HepG2 (cell line): ENCODE measurements around the gene FKBP10. TPM values are rescaled to one million over a fixed set of nuclear protein-coding genes. Genes with fewer than 3 reads are reported as not detected.

ENCODE experiments used
- CENPT ChIP-seq: sonication (generic); formaldehyde crosslinking; IDR thresholded peaks from 2 replicates; pipeline ENCODE4 v1.8.0; 2022; ENCODE audit warnings: low read depth, mild to moderate bottlenecking, moderate library complexity, missing genetic modification reagents
- CTCF ChIP-seq: sonication (generic); formaldehyde crosslinking; IDR thresholded peaks from 2 replicates; pipeline ENCODE4 v1.5.0; 2020; ENCODE audit warnings: mild to moderate bottlenecking, missing genetic modification reagents, moderate library complexity
- FOXC1 ChIP-seq: sonication (generic); formaldehyde crosslinking; IDR thresholded peaks from 2 replicates; pipeline ENCODE4 v1.8.0; 2022; ENCODE audit warnings: mild to moderate bottlenecking, missing genetic modification reagents, borderline replicate concordance
- HNF4A ChIP-seq: sonication (generic); formaldehyde crosslinking; IDR thresholded peaks from 2 replicates; pipeline ENCODE4 v1.4.0; 2020; ENCODE audit warnings: missing genetic modification reagents
- HNF4G ChIP-seq, 2 experiments: sonication (generic) in 1 of 2; formaldehyde crosslinking in 1 of 2; IDR thresholded peaks; 2 replicates each; pipeline versions ENCODE4 v1.4.0 to v1.6.1; 2011 to 2020; ENCODE audit warnings: borderline replicate concordance in 2 of 2, low read depth in 2 of 2, mild to moderate bottlenecking in 2 of 2, low read length in 1 of 2, missing genetic modification reagents in 1 of 2, moderate library complexity in 1 of 2
- KDM2A ChIP-seq: sonication (generic); formaldehyde crosslinking; IDR thresholded peaks from 2 replicates; pipeline ENCODE4 v1.4.0; 2020; ENCODE audit warnings: low read depth, missing genetic modification reagents, borderline replicate concordance
- KLF12 ChIP-seq: sonication (generic); formaldehyde crosslinking; IDR thresholded peaks from 2 replicates; pipeline ENCODE4 v1.4.0; 2020; ENCODE audit warnings: missing genetic modification reagents, borderline replicate concordance
- KLF6 ChIP-seq: IDR thresholded peaks from 2 replicates; pipeline ENCODE4 v1.8.0; 2016; ENCODE audit warnings: missing biosample characterization, missing genetic modification reagents
- NFKB2 ChIP-seq: sonication (generic); formaldehyde crosslinking; IDR thresholded peaks from 2 replicates; pipeline ENCODE4 v1.4.0; 2020; ENCODE audit warnings: missing genetic modification reagents, borderline replicate concordance
- POLR2AphosphoS5 ChIP-seq: IDR thresholded peaks from 2 replicates; pipeline ENCODE4 v1.6.1; 2012; ENCODE audit warnings: low read depth, low read length
- SALL1 ChIP-seq: sonication (generic); formaldehyde crosslinking; IDR thresholded peaks from 2 replicates; pipeline ENCODE4 v1.8.0; 2022; ENCODE audit warnings: mild to moderate bottlenecking, missing genetic modification reagents
- SMYD3 ChIP-seq: sonication (generic); formaldehyde crosslinking; IDR thresholded peaks from 2 replicates; pipeline ENCODE4 v1.8.1; 2023; ENCODE audit warnings: mild to moderate bottlenecking, missing genetic modification reagents
- SOX5 ChIP-seq: IDR thresholded peaks from 2 replicates; pipeline ENCODE4 v1.6.1; 2016; ENCODE audit warnings: borderline replicate concordance
- SRF ChIP-seq: IDR thresholded peaks from 2 replicates; pipeline ENCODE4 v1.6.1; 2011; ENCODE audit warnings: mild to moderate bottlenecking, low read depth, low read length, moderate library complexity
- TEAD3 ChIP-seq: optimal IDR thresholded peaks from 2 replicates; pipeline ENCODE3; 2016; ENCODE audit warnings: borderline replicate concordance
- YEATS2 ChIP-seq: sonication (generic); formaldehyde crosslinking; IDR thresholded peaks from 2 replicates; pipeline ENCODE4 v1.4.0; 2020; ENCODE audit warnings: missing genetic modification reagents, borderline replicate concordance
- ZC3H13 ChIP-seq: sonication (generic); formaldehyde crosslinking; IDR thresholded peaks from 2 replicates; pipeline ENCODE4 v1.8.1; 2023; ENCODE audit warnings: mild to moderate bottlenecking, missing genetic modification reagents, moderate library complexity
- ZFAT ChIP-seq: sonication (generic); formaldehyde crosslinking; conservative IDR thresholded peaks from 2 replicates; pipeline ENCODE4 v1.8.1; 2023; ENCODE audit warnings: missing genetic modification reagents, inconsistent platforms
- ZKSCAN5 ChIP-seq: sonication (generic); formaldehyde crosslinking; IDR thresholded peaks from 2 replicates; pipeline ENCODE4 v1.5.1; 2020; ENCODE audit warnings: mild to moderate bottlenecking, missing genetic modification reagents
- ZMYM3 ChIP-seq: sonication (generic); formaldehyde crosslinking; IDR thresholded peaks from 2 replicates; pipeline ENCODE4 v1.5.1; 2020; ENCODE audit warnings: mild to moderate bottlenecking, missing genetic modification reagents
- ZNF160 ChIP-seq: sonication (generic); formaldehyde crosslinking; IDR thresholded peaks from 2 replicates; pipeline ENCODE4 v1.8.0; 2022; ENCODE audit warnings: mild to moderate bottlenecking, inconsistent platforms, missing genetic modification reagents
- ZNF260 ChIP-seq: sonication (generic); formaldehyde crosslinking; IDR thresholded peaks from 2 replicates; pipeline ENCODE4 v1.4.0; 2020; ENCODE audit warnings: missing genetic modification reagents, low read depth, mild to moderate bottlenecking, borderline replicate concordance
- ZNF33B ChIP-seq: sonication (generic); formaldehyde crosslinking; IDR thresholded peaks from 2 replicates; pipeline ENCODE4 v1.5.1; 2020; ENCODE audit warnings: mild to moderate bottlenecking, missing genetic modification reagents
- ZNF564 ChIP-seq: sonication (generic); formaldehyde crosslinking; IDR thresholded peaks from 2 replicates; pipeline ENCODE4 v1.8.1; 2023; ENCODE audit warnings: mild to moderate bottlenecking, missing genetic modification reagents
- ZNF619 ChIP-seq: sonication (generic); formaldehyde crosslinking; IDR thresholded peaks from 2 replicates; pipeline ENCODE4 v1.4.0; 2020; ENCODE audit warnings: mild to moderate bottlenecking, missing genetic modification reagents
- ZNF629 ChIP-seq: sonication (generic); formaldehyde crosslinking; conservative IDR thresholded peaks from 2 replicates; pipeline ENCODE4 v1.5.0; 2020; ENCODE audit warnings: missing genetic modification reagents
- ZNF773 ChIP-seq: sonication (generic); formaldehyde crosslinking; IDR thresholded peaks from 2 replicates; pipeline ENCODE4 v1.4.0; 2020; ENCODE audit warnings: missing genetic modification reagents, borderline replicate concordance
- ZSCAN12 ChIP-seq: sonication (generic); formaldehyde crosslinking; IDR thresholded peaks from 2 replicates; pipeline ENCODE4 v1.9.0; 2021; ENCODE audit warnings: mild to moderate bottlenecking, missing genetic modification reagents
- polyA plus RNA-seq, 8 experiments: library from polyadenylated mRNA; depleted of rRNA in 3 of 8; stranded (reverse) in 7 of 8; unstranded in 1 of 8; fragments of >200 nt; fragmentation: Illumina TruSeq in 4 of 8; extraction: Trizol in 4 of 8; gene quantifications; 2 replicates each; pipeline versions ENCODE4 v1.2.1 to v1.2.3, GENCODE V29; 2011 to 2016; ENCODE audit warnings: low read depth in 4 of 8, missing spikeins in 1 of 8, mixed read lengths in 1 of 8; ENCODE audit not compliant: insufficient read depth in 1 of 8
- total RNA-seq, 5 experiments: library from RNA; depleted of rRNA; stranded (reverse); fragments of >200 nt; fragmentation: Illumina TruSeq; extraction: Trizol; gene quantifications; 2 replicates each; pipeline ENCODE4 v1.2.3, GENCODE V29; 2016; ENCODE audit warnings: low read depth in 1 of 5
- TF ChIP-seq, protein P1 (sequence below): sonication (generic); formaldehyde crosslinking; IDR thresholded peaks from 2 replicates; pipeline ENCODE4 v1.8.1; 2023; ENCODE audit warnings: mild to moderate bottlenecking, missing genetic modification reagents

Gene FKBP10
- total and polyA plus RNA-seq, 2 of the 13 experiments (the other 11 are each of a cell fraction or from before 2014, with no cell fraction given): 149 to 573 TPM

DNA sequence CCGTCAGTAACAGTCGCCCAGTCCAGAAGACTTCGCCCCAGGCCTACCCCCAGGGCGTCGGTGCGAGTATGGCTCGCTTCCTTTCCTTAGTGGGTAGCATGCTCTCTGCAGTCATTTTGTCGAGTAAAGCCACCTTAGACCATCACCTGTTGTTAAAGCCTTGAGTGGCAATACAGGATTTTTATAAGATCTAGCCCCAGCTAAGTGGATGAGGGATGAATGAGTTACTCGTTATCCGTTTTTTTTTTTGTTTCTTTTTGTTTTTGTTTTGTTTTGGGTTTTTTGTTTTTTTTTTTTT is 52.7 kb downstream of the FKBP10 start (continued):
- peak; percentile 34; the same call in 1 of the 2 replicates for TF ChIP-seq CTCF (CRISPR knock-in tag)
- no peak for TF ChIP-seq ZFAT (CRISPR knock-in tag)
- no peak for TF ChIP-seq ZNF260
- peak; percentile 81 for TF ChIP-seq POLR2AphosphoS5
- TF ChIP-seq ZNF160 (CRISPR knock-in tag): 0 out of 2 replicates have a peak, but pooled peaks have one; percentile 23
- TF ChIP-seq ZNF33B (CRISPR knock-in tag): 0 out of 2 replicates have a peak, but pooled peaks have one; percentile 7
- peak; percentile 7; the same call in 1 of the 2 replicates for TF ChIP-seq KLF6
- peak; percentile 34; the same call in 1 of the 2 replicates for TF ChIP-seq SALL1 (CRISPR knock-in tag)
- no peak for TF ChIP-seq ZNF564
- TF ChIP-seq ZC3H13 (CRISPR knock-in tag): peak; percentile 67; the same call in 1 of the 2 replicates
- peak; percentile 73; the same call in 1 of the 2 replicates for TF ChIP-seq NFKB2 (CRISPR knock-in tag)
- TF ChIP-seq, protein P1, sequence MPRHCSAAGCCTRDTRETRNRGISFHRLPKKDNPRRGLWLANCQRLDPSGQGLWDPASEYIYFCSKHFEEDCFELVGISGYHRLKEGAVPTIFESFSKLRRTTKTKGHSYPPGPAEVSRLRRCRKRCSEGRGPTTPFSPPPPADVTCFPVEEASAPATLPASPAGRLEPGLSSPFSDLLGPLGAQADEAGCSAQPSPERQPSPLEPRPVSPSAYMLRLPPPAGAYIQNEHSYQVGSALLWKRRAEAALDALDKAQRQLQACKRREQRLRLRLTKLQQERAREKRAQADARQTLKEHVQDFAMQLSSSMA: peak; percentile 17; the same call in 1 of the 2 replicates
- peak; percentile 34; the same call in 1 of the 2 replicates for TF ChIP-seq HNF4A
- TF ChIP-seq SMYD3 (CRISPR knock-in tag): peak; percentile 13; the same call in 1 of the 2 replicates
- 0 out of 2 replicates have a peak, but pooled peaks have one; percentile 3 for TF ChIP-seq ZNF773
- TF ChIP-seq ZNF619 (CRISPR knock-in tag): peak; percentile 75; the same call in 1 of the 2 replicates
- TF ChIP-seq ZMYM3 (CRISPR knock-in tag): peak; percentile 35; the same call in 1 of the 2 replicates
- TF ChIP-seq FOXC1 (CRISPR knock-in tag): peak; percentile 6; the same call in 1 of the 2 replicates
- TF ChIP-seq SOX5 (CRISPR knock-in tag): 0 out of 2 replicates have a peak, but pooled peaks have one; percentile 31
- TF ChIP-seq ZSCAN12 (CRISPR knock-in tag): 0 out of 2 replicates have a peak, but pooled peaks have one; percentile 27
- TF ChIP-seq CENPT: no peak; the same call in 1 of the 2 replicates
- peak; percentile 9; the same call in 1 of the 2 replicates for TF ChIP-seq HNF4G (IDR thresholded peaks at IDR 0.05; ENCODE audit: borderline replicate concordance, low read depth, low read length)
- TF ChIP-seq HNF4G (CRISPR knock-in tag; IDR thresholded peaks at IDR 0.05; ENCODE audit: borderline replicate concordance, low read depth): no peak
- no peak; the same call in 1 of the 2 replicates for TF ChIP-seq KLF12 (CRISPR knock-in tag)
- no peak for TF ChIP-seq SRF
- peak; percentile 73; the same call in 1 of the 2 replicates for TF ChIP-seq ZKSCAN5 (CRISPR knock-in tag)
- TF ChIP-seq YEATS2: no peak; the same call in 1 of the 2 replicates
- 0 out of 2 replicates have a peak, but pooled peaks have one; percentile 4 for TF ChIP-seq ZNF629 (CRISPR knock-in tag)
- peak; percentile 45 for TF ChIP-seq TEAD3 (CRISPR knock-in tag)
- peak; percentile 65; the same call in 1 of the 2 replicates for TF ChIP-seq KDM2A (CRISPR knock-in tag)
